HepG2 (cell line): ENCODE measurements around the gene DHRS12. TPM values are rescaled to one million over a fixed set of nuclear protein-coding genes. Genes with fewer than 3 reads are reported as not detected.

Source experiments
- CBX2 ChIP-seq, 2 experiments: fragments of 200-600 bp in 1 of 2; sonication (generic); formaldehyde crosslinking in 1 of 2; IDR thresholded peaks; 2 replicates each; pipeline versions ENCODE4 v1.7.0 to v1.8.1; 2018 to 2022; ENCODE audit warnings: low read depth in 2 of 2, low read length in 1 of 2, mild to moderate bottlenecking in 1 of 2, missing genetic modification reagents in 1 of 2
- HOXA7 ChIP-seq: sonication (generic); formaldehyde crosslinking; IDR thresholded peaks from 2 replicates; pipeline ENCODE4 v1.8.1; 2022; ENCODE audit warnings: mild to moderate bottlenecking, missing genetic modification reagents, moderate library complexity
- JDP2 ChIP-seq: sonication (generic); formaldehyde crosslinking; IDR thresholded peaks from 2 replicates; pipeline ENCODE4 v1.8.1; 2022; ENCODE audit warnings: missing genetic modification reagents, borderline replicate concordance
- MBD4 ChIP-seq: IDR thresholded peaks from 2 replicates; pipeline ENCODE4 v1.6.1; 2012; ENCODE audit warnings: low read length, inconsistent platforms, borderline replicate concordance
- MLX ChIP-seq: IDR thresholded peaks from 2 replicates; pipeline ENCODE4 v1.6.1; 2016
- MLXIP ChIP-seq: sonication (generic); formaldehyde crosslinking; IDR thresholded peaks from 2 replicates; pipeline ENCODE4 v1.9.0; 2021; ENCODE audit warnings: missing genetic modification reagents, borderline replicate concordance
- MYC ChIP-seq: sonication (generic); formaldehyde crosslinking; IDR thresholded peaks from 2 replicates; pipeline ENCODE4 v1.9.0; 2021; ENCODE audit warnings: missing genetic modification reagents, borderline replicate concordance
- NR2F2 ChIP-seq: IDR thresholded peaks from 2 replicates; pipeline ENCODE4 v1.6.1; 2012; ENCODE audit warnings: low read depth, inconsistent platforms, borderline replicate concordance
- PLSCR1 ChIP-seq: sonication (generic); formaldehyde crosslinking; IDR thresholded peaks from 2 replicates; pipeline ENCODE4 v1.5.0; 2020; ENCODE audit warnings: missing genetic modification reagents, mild to moderate bottlenecking, borderline replicate concordance
- POLR2G ChIP-seq: fragments of 200-400 bp; formaldehyde crosslinking; IDR thresholded peaks from 2 replicates; pipeline ENCODE4 v1.6.1; 2018; ENCODE audit warnings: mild to moderate bottlenecking, low read depth, low read length, moderate library complexity
- THYN1 ChIP-seq: sonication (generic); formaldehyde crosslinking; IDR thresholded peaks from 2 replicates; pipeline ENCODE4 v1.8.1; 2023; ENCODE audit warnings: low read depth, mild to moderate bottlenecking, moderate library complexity, missing genetic modification reagents, borderline replicate concordance
- ZNF160 ChIP-seq: sonication (generic); formaldehyde crosslinking; IDR thresholded peaks from 2 replicates; pipeline ENCODE4 v1.8.0; 2022; ENCODE audit warnings: mild to moderate bottlenecking, inconsistent platforms, missing genetic modification reagents
- ZNF230 ChIP-seq: sonication (generic); formaldehyde crosslinking; IDR thresholded peaks from 2 replicates; pipeline ENCODE4 v1.4.0; 2020; ENCODE audit warnings: mild to moderate bottlenecking, missing genetic modification reagents
- ZNF576 ChIP-seq: sonication (generic); formaldehyde crosslinking; IDR thresholded peaks from 2 replicates; pipeline ENCODE4 v1.4.0; 2020; ENCODE audit warnings: mild to moderate bottlenecking, missing genetic modification reagents
- ZNF577 ChIP-seq: sonication (generic); formaldehyde crosslinking; IDR thresholded peaks from 2 replicates; pipeline ENCODE4 v1.4.0; 2020; ENCODE audit warnings: mild to moderate bottlenecking, low read depth, missing genetic modification reagents, borderline replicate concordance
- ZNF746 ChIP-seq: sonication (generic); formaldehyde crosslinking; IDR thresholded peaks from 2 replicates; pipeline ENCODE4 v1.8.0; 2022; ENCODE audit warnings: mild to moderate bottlenecking, missing genetic modification reagents
- ZNF792 ChIP-seq: IDR thresholded peaks from 2 replicates; pipeline ENCODE4 v1.6.1; 2016
- polyA plus RNA-seq, 8 experiments: library from polyadenylated mRNA; depleted of rRNA in 3 of 8; stranded (reverse) in 7 of 8; unstranded in 1 of 8; fragments of >200 nt; fragmentation: Illumina TruSeq in 4 of 8; extraction: Trizol in 4 of 8; gene quantifications; 2 replicates each; pipeline versions ENCODE4 v1.2.1 to v1.2.3, GENCODE V29; 2011 to 2016; ENCODE audit warnings: low read depth in 4 of 8, missing spikeins in 1 of 8, mixed read lengths in 1 of 8; ENCODE audit not compliant: insufficient read depth in 1 of 8
- total RNA-seq, 5 experiments: library from RNA; depleted of rRNA; stranded (reverse); fragments of >200 nt; fragmentation: Illumina TruSeq; extraction: Trizol; gene quantifications; 2 replicates each; pipeline ENCODE4 v1.2.3, GENCODE V29; 2016; ENCODE audit warnings: low read depth in 1 of 5
- TF ChIP-seq, protein P1 (sequence below): sonication (generic); formaldehyde crosslinking; IDR thresholded peaks from 2 replicates; pipeline ENCODE4 v1.4.0; 2020; ENCODE audit warnings: missing genetic modification reagents
- TF ChIP-seq, protein P2 (sequence below): sonication (generic); formaldehyde crosslinking; IDR thresholded peaks from 2 replicates; pipeline ENCODE4 v1.8.0; 2022; ENCODE audit warnings: missing genetic modification reagents, mild to moderate bottlenecking, moderate library complexity, borderline replicate concordance

DHRS12 gene
- total and polyA plus RNA-seq, 2 of the 13 experiments (the other 11 are each of a cell fraction or from before 2014, with no cell fraction given), result 7.2 to 8.4 TPM

- TF ChIP-seq MLXIP, result no peak
- TF ChIP-seq ZNF160 (CRISPR knock-in tag), result no peak
- TF ChIP-seq ZNF792 (CRISPR knock-in tag), result no peak
- TF ChIP-seq POLR2G, result no peak
- 0 out of 2 replicates have a peak, but pooled peaks have one; percentile 57 for TF ChIP-seq ZNF230
- no peak for TF ChIP-seq MBD4
- no peak for TF ChIP-seq HOXA7 (CRISPR knock-in tag)
- no peak for TF ChIP-seq JDP2 (CRISPR knock-in tag)
- TF ChIP-seq, protein P1, sequence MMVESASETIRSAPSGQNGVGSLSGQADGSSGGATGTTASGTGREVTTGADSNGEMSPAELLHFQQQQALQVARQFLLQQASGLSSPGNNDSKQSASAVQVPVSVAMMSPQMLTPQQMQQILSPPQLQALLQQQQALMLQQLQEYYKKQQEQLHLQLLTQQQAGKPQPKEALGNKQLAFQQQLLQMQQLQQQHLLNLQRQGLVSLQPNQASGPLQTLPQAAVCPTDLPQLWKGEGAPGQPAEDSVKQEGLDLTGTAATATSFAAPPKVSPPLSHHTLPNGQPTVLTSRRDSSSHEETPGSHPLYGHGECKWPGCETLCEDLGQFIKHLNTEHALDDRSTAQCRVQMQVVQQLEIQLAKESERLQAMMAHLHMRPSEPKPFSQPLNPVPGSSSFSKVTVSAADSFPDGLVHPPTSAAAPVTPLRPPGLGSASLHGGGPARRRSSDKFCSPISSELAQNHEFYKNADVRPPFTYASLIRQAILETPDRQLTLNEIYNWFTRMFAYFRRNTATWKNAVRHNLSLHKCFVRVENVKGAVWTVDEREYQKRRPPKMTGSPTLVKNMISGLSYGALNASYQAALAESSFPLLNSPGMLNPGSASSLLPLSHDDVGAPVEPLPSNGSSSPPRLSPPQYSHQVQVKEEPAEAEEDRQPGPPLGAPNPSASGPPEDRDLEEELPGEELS (CRISPR knock-in tag), result peak; percentile 61
- TF ChIP-seq PLSCR1 (CRISPR knock-in tag), result no peak
- no peak for TF ChIP-seq ZNF746
- TF ChIP-seq, protein P2, sequence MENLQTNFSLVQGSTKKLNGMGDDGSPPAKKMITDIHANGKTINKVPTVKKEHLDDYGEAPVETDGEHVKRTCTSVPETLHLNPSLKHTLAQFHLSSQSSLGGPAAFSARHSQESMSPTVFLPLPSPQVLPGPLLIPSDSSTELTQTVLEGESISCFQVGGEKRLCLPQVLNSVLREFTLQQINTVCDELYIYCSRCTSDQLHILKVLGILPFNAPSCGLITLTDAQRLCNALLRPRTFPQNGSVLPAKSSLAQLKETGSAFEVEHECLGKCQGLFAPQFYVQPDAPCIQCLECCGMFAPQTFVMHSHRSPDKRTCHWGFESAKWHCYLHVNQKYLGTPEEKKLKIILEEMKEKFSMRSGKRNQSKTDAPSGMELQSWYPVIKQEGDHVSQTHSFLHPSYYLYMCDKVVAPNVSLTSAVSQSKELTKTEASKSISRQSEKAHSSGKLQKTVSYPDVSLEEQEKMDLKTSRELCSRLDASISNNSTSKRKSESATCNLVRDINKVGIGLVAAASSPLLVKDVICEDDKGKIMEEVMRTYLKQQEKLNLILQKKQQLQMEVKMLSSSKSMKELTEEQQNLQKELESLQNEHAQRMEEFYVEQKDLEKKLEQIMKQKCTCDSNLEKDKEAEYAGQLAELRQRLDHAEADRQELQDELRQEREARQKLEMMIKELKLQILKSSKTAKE, result no peak
- TF ChIP-seq ZNF576 (CRISPR knock-in tag), result no peak
- no peak for TF ChIP-seq MYC (CRISPR knock-in tag)
- TF ChIP-seq THYN1 (CRISPR knock-in tag), result no peak
- TF ChIP-seq CBX2 (IDR thresholded peaks at IDR 0.05; ENCODE audit: low read depth, low read length), result no peak
- no peak for TF ChIP-seq CBX2 (CRISPR knock-in tag; IDR thresholded peaks at IDR 0.05; ENCODE audit: low read depth)
- no peak for TF ChIP-seq ZNF577 (CRISPR knock-in tag)
- no peak for TF ChIP-seq NR2F2
- TF ChIP-seq MLX (CRISPR knock-in tag), result no peak
Measured at GRCh38 chr13:51764184-51765141, 39.5 kb downstream of the DHRS12 start (continued).
